DOHH2 (cell line): ENCODE results near the gene PIK3AP1.

Source experiments
- CTCF ChIP-seq: fragments of 200-600 bp; sonication (generic); IDR thresholded peaks from one replicate; pipeline ENCODE4 v1.5.1; 2014; ENCODE audit warnings: antibody characterized with exemption, mild to moderate bottlenecking, low read depth, low read length; ENCODE audit not compliant: poor library complexity, severe bottlenecking
- EZH2phosphoT487 ChIP-seq: fragments of 200-600 bp; sonication (generic); IDR thresholded peaks from 2 replicates; pipeline ENCODE4 v1.6.1; 2017; ENCODE audit warnings: borderline replicate concordance, mild to moderate bottlenecking, antibody characterized with exemption, low read length, moderate library complexity, mixed read lengths

- TF ChIP-seq CTCF (no peak), EZH2phosphoT487 (no peak)
These were observed 19.0 kb downstream of the PIK3AP1 start for GRCh38 chr10:96701265-96701664.
